HL-60 (cell line): ENCODE measurements around the gene TBC1D7.
A peak's percentile ranks its signal among the peaks of the same experiment; 100 is the strongest.

Source experiments
- DNase-seq, 2 experiments: peaks; one replicate each; pipeline ENCODE4 v3.0.0-alpha.2; 2010 to 2020; ENCODE audit warnings: low read depth in 1 of 2, low spot score in 1 of 2
- H3K27ac ChIP-seq: fragments of 250-450 bp; sonication (Bioruptor Pico); replicated peaks from 2 replicates; pipeline ENCODE4 v1.5.1; 2020; ENCODE audit warnings: mild to moderate bottlenecking, moderate library complexity
- H3K27me3 ChIP-seq: fragments of 250-450 bp; sonication (Bioruptor Pico); 2 replicates; pipeline ENCODE4 v1.5.1; 2021; ENCODE audit warnings: mild to moderate bottlenecking, moderate library complexity; ENCODE audit not compliant: insufficient read depth, poor library complexity, severe bottlenecking
- H3K4me3 ChIP-seq: replicated peaks from 2 replicates; pipeline ENCODE4 v1.5.1; 2011; ENCODE audit warnings: mild to moderate bottlenecking, control low read depth, low read length; ENCODE audit not compliant: insufficient read depth
- CTCF ChIP-seq: IDR thresholded peaks from one replicate; pipeline ENCODE4 v1.5.1; 2011; ENCODE audit warnings: low read length, control low read depth, inconsistent platforms; ENCODE audit not compliant: insufficient read depth
- GABPA ChIP-seq: IDR thresholded peaks from 2 replicates; pipeline ENCODE4 v1.6.1; 2012; ENCODE audit warnings: low read depth
- POLR2AphosphoS5 ChIP-seq: IDR thresholded peaks from 2 replicates; pipeline ENCODE4 v1.6.1; 2012; ENCODE audit warnings: low read depth
- SPI1 ChIP-seq: IDR thresholded peaks from 2 replicates; pipeline ENCODE4 v1.6.1; 2012; ENCODE audit warnings: low read depth, mild to moderate bottlenecking, borderline replicate concordance
- TF ChIP-seq, protein P1 (sequence below): IDR thresholded peaks from 2 replicates; pipeline ENCODE4 v1.6.1; 2012; ENCODE audit warnings: low read depth; ENCODE audit not compliant: insufficient replicate concordance

The TBC1D7 gene

GRCh38 chr6:13263669-13264068 lies 64.7 kb downstream of the TBC1D7 start:
- no peak for DNase-seq
- TF ChIP-seq, protein P1, sequence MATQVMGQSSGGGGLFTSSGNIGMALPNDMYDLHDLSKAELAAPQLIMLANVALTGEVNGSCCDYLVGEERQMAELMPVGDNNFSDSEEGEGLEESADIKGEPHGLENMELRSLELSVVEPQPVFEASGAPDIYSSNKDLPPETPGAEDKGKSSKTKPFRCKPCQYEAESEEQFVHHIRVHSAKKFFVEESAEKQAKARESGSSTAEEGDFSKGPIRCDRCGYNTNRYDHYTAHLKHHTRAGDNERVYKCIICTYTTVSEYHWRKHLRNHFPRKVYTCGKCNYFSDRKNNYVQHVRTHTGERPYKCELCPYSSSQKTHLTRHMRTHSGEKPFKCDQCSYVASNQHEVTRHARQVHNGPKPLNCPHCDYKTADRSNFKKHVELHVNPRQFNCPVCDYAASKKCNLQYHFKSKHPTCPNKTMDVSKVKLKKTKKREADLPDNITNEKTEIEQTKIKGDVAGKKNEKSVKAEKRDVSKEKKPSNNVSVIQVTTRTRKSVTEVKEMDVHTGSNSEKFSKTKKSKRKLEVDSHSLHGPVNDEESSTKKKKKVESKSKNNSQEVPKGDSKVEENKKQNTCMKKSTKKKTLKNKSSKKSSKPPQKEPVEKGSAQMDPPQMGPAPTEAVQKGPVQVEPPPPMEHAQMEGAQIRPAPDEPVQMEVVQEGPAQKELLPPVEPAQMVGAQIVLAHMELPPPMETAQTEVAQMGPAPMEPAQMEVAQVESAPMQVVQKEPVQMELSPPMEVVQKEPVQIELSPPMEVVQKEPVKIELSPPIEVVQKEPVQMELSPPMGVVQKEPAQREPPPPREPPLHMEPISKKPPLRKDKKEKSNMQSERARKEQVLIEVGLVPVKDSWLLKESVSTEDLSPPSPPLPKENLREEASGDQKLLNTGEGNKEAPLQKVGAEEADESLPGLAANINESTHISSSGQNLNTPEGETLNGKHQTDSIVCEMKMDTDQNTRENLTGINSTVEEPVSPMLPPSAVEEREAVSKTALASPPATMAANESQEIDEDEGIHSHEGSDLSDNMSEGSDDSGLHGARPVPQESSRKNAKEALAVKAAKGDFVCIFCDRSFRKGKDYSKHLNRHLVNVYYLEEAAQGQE: no peak
- TF ChIP-seq SPI1 (no peak), POLR2AphosphoS5 (no peak), CTCF (no peak), GABPA (no peak)
- Histone ChIP-seq H3K27me3 (no peaks in the 10 kb centered on the region), H3K27ac (no peak overlapping the region), H3K4me3 (no peak overlapping the region)

GRCh38 chr6:13262302-13263230 lies 65.8 kb downstream of the TBC1D7 start:
- no peak for DNase-seq
- no peak overlapping the region for H3K4me3 ChIP-seq

DNA sequence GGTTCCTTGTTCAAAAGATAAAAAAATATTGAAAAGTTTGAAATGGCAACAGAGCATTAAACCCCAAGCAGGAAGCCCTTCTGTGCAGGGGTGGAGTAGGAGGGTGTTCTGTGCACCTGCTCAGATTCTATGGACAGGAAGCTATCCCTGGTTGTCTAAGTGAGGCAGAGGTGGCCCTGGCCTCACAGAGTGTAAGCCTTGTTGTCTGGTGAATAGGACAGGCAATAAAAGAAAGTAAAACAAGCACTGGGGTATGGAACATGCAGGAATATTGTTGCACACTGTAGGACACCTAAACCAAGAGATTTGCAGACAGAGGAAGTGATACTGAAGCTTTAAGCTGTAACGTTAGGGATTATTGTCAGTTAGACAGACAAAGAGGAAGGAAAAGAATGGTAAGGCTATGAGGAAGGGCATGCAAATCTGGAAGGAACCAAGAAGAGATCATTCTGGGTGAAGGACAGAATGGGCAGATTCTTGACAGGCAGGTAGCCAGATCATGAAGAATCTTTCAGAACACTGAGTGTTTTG lies 66.8 kb downstream of the TBC1D7 start:
- TF ChIP-seq SPI1 (peak; percentile 94), GABPA (no peak; the same call in 1 of the 2 replicates), POLR2AphosphoS5 (0 out of 2 replicates have a peak, but pooled peaks have one; percentile 54)
- peak; percentile 65 to 70 for DNase-seq
- Histone ChIP-seq H3K27ac (peak overlapping the region; percentile 57), H3K4me3 (no peak overlapping the region), H3K27me3 (no peaks in the 10 kb centered on the region)

More at GRCh38 chr6:13262302-13263230, 65.8 kb downstream of the TBC1D7 start:
- TF ChIP-seq SPI1 (peak; percentile 88), CTCF (no peak), POLR2AphosphoS5 (no peak), GABPA (no peak)
- no peaks in the 10 kb centered on the region for H3K27me3 ChIP-seq
- H3K27ac ChIP-seq: peak overlapping the region; percentile 57

DNA sequence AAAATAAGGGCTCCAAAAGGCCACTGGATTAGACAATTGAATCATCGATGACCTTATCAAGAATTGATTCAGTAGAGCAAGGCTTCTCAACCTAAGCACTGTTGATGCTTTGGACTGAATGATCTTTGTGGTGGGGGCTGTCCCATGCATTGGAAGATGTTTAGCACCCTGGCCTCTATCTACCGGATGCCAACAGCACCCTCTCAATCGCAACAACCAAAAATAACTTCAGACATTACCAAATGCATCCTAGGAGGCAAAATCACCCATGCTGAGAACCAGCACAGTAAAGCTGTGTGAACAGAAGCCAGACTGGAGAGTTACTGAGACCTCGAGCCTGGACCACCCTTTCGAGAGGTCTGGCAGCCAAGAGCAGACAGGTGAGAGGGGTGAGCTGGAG lies 67.5 kb downstream of the TBC1D7 start:
- H3K27ac ChIP-seq: peak overlapping the region; percentile 57

More for the DNA sequence above, 67.5 kb downstream of the TBC1D7 start:
- no peak for DNase-seq
- no peak for TF ChIP-seq POLR2AphosphoS5
- TF ChIP-seq, protein P1: no peak
- no peak for TF ChIP-seq SPI1
- TF ChIP-seq CTCF: no peak
- no peak for TF ChIP-seq GABPA
- H3K4me3 ChIP-seq: no peak overlapping the region
- no peaks in the 10 kb centered on the region for H3K27me3 ChIP-seq
